RWPE2 (cell line): Measurements from ENCODE around the gene TSPEAR.
"Not testable (repeated sequence)": the region's sequence is repeated elsewhere in the genome, so short reads cannot be mapped to it uniquely, and the experiment has no call there.

Source experiments
- ATAC-seq: fragments of 200-7000 bp; cut with Tn5 transposase; 3 replicates; pipeline ENCODE4 v1.9.1; 2021; ENCODE audit warnings: low read depth
- DNase-seq: peaks from one replicate; pipeline ENCODE4 v3.0.0-alpha.2; 2020; ENCODE audit warnings: low spot score
- H3K27ac ChIP-seq: fragments of 450-650 bp; 2 replicates; pipeline ENCODE4 v1.5.1; 2017; ENCODE audit warnings: mild to moderate bottlenecking; ENCODE audit not compliant: poor library complexity, severe bottlenecking
- H3K27me3 ChIP-seq: fragments of 250-450 bp; sonication (Bioruptor Pico); 2 replicates; pipeline ENCODE4 v1.5.1; 2021; ENCODE audit warnings: mild to moderate bottlenecking, moderate library complexity; ENCODE audit not compliant: insufficient read depth, poor library complexity, severe bottlenecking
- H3K36me3 ChIP-seq: fragments of 250-450 bp; sonication (Bioruptor Pico); 2 replicates; pipeline ENCODE4 v1.5.1; 2020; ENCODE audit warnings: low read depth, mild to moderate bottlenecking, moderate library complexity
- H3K4me1 ChIP-seq: fragments of 250-450 bp; sonication (Bioruptor Pico); 2 replicates; pipeline ENCODE4 v1.5.1; 2021; ENCODE audit warnings: mild to moderate bottlenecking, moderate library complexity; ENCODE audit not compliant: insufficient read depth, poor library complexity, severe bottlenecking
- H3K4me3 ChIP-seq: fragments of 250-450 bp; sonication (Bioruptor Pico); 2 replicates; pipeline ENCODE4 v1.5.1; 2021; ENCODE audit warnings: mild to moderate bottlenecking, moderate library complexity; ENCODE audit not compliant: severe bottlenecking
- H3K9me3 ChIP-seq: fragments of 250-450 bp; sonication (Bioruptor Pico); 2 replicates; pipeline ENCODE4 v1.5.1; 2021; ENCODE audit warnings: mild to moderate bottlenecking, moderate library complexity; ENCODE audit not compliant: severe bottlenecking
- CTCF ChIP-seq: fragments of 450-650 bp; IDR thresholded peaks from one replicate; pipeline ENCODE4 v1.5.1; 2017; ENCODE audit warnings: mild to moderate bottlenecking, moderate library complexity; ENCODE audit not compliant: poor library complexity, severe bottlenecking

The TSPEAR gene

GRCh38 chr21:44686843-44687561, 24.4 kb downstream of the TSPEAR start:
- no peaks in the 10 kb centered on the region for H3K4me1 ChIP-seq
- no peak for TF ChIP-seq CTCF

GRCh38 chr21:44686000-44686781, 25.2 kb downstream of the TSPEAR start:
- no peak overlapping the region for H3K27ac ChIP-seq
- no peak for TF ChIP-seq CTCF
- H3K27me3 ChIP-seq: peaks cover 14% of the 10 kb centered on the region
- no peaks in the 10 kb centered on the region for H3K4me1 ChIP-seq
- H3K36me3 ChIP-seq: no peaks in the 10 kb centered on the region
- H3K9me3 ChIP-seq: no peaks in the 10 kb centered on the region
- DNase-seq (no peak), ATAC-seq (no peak)
- no peak overlapping the region for H3K4me3 ChIP-seq

More at GRCh38 chr21:44686843-44687561, 24.4 kb downstream of the TSPEAR start:
- Histone ChIP-seq H3K27me3 (peaks cover 17% of the 10 kb centered on the region), H3K4me3 (no peak overlapping the region), H3K27ac (no peak overlapping the region), H3K36me3 (no peaks in the 10 kb centered on the region), H3K9me3 (no peaks in the 10 kb centered on the region)
- no peak for ATAC-seq
- DNase-seq: no peak

- peaks cover 17% of the 10 kb centered on the region for H3K27me3 ChIP-seq
- DNase-seq: not testable (repeated sequence)
Observed at GRCh38 chr21:44685050-44685449, 26.3 kb downstream of the TSPEAR start.

GRCh38 chr21:44684483-44684882, 26.9 kb downstream of the TSPEAR start:
- no peak for ATAC-seq

More at GRCh38 chr21:44685050-44685449, 26.3 kb downstream of the TSPEAR start:
- H3K4me3 ChIP-seq, ATAC-seq, H3K9me3 ChIP-seq, H3K36me3 ChIP-seq, H3K4me1 ChIP-seq, H3K27ac ChIP-seq: not testable (repeated sequence)

More at GRCh38 chr21:44684483-44684882, 26.9 kb downstream of the TSPEAR start:
- no peak overlapping the region for H3K27ac ChIP-seq
- no peaks in the 10 kb centered on the region for H3K9me3 ChIP-seq
- no peak overlapping the region for H3K4me3 ChIP-seq
- H3K4me1 ChIP-seq: no peaks in the 10 kb centered on the region
- no peak for DNase-seq
- H3K27me3 ChIP-seq: peaks cover 23% of the 10 kb centered on the region
- TF ChIP-seq CTCF: no peak
- no peaks in the 10 kb centered on the region for H3K36me3 ChIP-seq
